CD4-positive, CD25-positive, alpha-beta regulatory T cell (primary cell): ENCODE measurements around the gene ZFP36L1. TPM values are rescaled to one million over a fixed set of nuclear protein-coding genes. Genes with fewer than 3 reads are reported as not detected.

ENCODE experiments used
- ATAC-seq, 2 donors: fragments of 150-1000 bp; cut with Tn5 transposase; one replicate each; pipeline ENCODE4 v1.10.0; 2021; ENCODE audit warnings: low read depth in 2 of 2, moderate number of reproducible peaks in 2 of 2, moderate library complexity in 1 of 2
- DNase-seq, 3 donors: peaks; one replicate each; pipeline versions ENCODE4 v3.0.0 to v3.0.0-alpha.2; 2012 to 2022; ENCODE audit warnings: mixed read lengths in 1 of 3
- H3K27ac ChIP-seq: one replicate; pipeline ENCODE4 v1.7.0; 2013; ENCODE audit warnings: mild to moderate bottlenecking, low read length; ENCODE audit not compliant: insufficient read depth, poor library complexity, severe bottlenecking
- H3K27me3 ChIP-seq: one replicate; pipeline ENCODE4 v1.7.0; 2013; ENCODE audit warnings: low read length; ENCODE audit not compliant: control insufficient read depth, insufficient read depth
- H3K36me3 ChIP-seq: one replicate; pipeline ENCODE4 v1.7.0; 2013; ENCODE audit warnings: mild to moderate bottlenecking, low read length, moderate library complexity; ENCODE audit not compliant: control insufficient read depth, insufficient read depth
- H3K4me1 ChIP-seq: 2 replicates; pipeline ENCODE4 v1.7.0; 2013; ENCODE audit warnings: mild to moderate bottlenecking, low read length; ENCODE audit not compliant: insufficient read depth, control insufficient read depth, poor library complexity, severe bottlenecking
- H3K4me3 ChIP-seq: one replicate; pipeline ENCODE4 v1.7.0; 2013; ENCODE audit warnings: low read depth, mild to moderate bottlenecking, low read length, moderate library complexity
- H3K9me3 ChIP-seq, 2 experiments: 1 replicate in 1 of 2; 2 replicates in 1 of 2; pipeline ENCODE4 v1.7.0; 2013; ENCODE audit warnings: low read length in 2 of 2, mild to moderate bottlenecking in 1 of 2, moderate library complexity in 1 of 2; ENCODE audit not compliant: control insufficient read depth in 2 of 2
- H3K27ac Mint-ChIP-seq, 3 donors: one replicate each; pipeline ENCODE4 v1.8.0; 2020 to 2022; ENCODE audit warnings: mild to moderate bottlenecking in 3 of 3, mixed read lengths in 3 of 3, moderate library complexity in 2 of 3
- H3K27me3 Mint-ChIP-seq: one replicate; pipeline ENCODE4 v1.8.0; 2022; ENCODE audit warnings: mild to moderate bottlenecking, mixed read lengths
- H3K36me3 Mint-ChIP-seq: one replicate; pipeline ENCODE4 v1.8.0; 2020; ENCODE audit warnings: mixed read lengths
- H3K4me1 Mint-ChIP-seq, 4 donors: one replicate each; pipeline ENCODE4 v1.8.0; 2020 to 2022; ENCODE audit warnings: mixed read lengths in 4 of 4, mild to moderate bottlenecking in 1 of 4
- H3K4me3 Mint-ChIP-seq, 4 donors: one replicate each; pipeline ENCODE4 v1.8.0; 2020 to 2022; ENCODE audit warnings: mild to moderate bottlenecking in 4 of 4, mixed read lengths in 4 of 4, moderate library complexity in 3 of 4
- H3K9me3 Mint-ChIP-seq, 7 donors: one replicate each; pipeline ENCODE4 v1.8.0; 2020 to 2022; ENCODE audit warnings: mixed read lengths in 7 of 7, mild to moderate bottlenecking in 3 of 7, moderate library complexity in 2 of 7
- polyA plus RNA-seq, 4 donors: library from polyadenylated mRNA; unstranded; fragments of 300-500 nt; fragmentation: Illumina TruSeq; gene quantifications; one replicate each; pipeline ENCODE4 v1.2.3, GENCODE V29; 2021
- total RNA-seq: library from RNA; stranded (reverse); gene quantifications from one replicate; pipeline ENCODE4 v1.2.3, GENCODE V29; 2022

ZFP36L1 gene
- total and polyA plus RNA-seq, 5 donors from 2014 or later: 78.5 to 200 (median 114) TPM

GRCh38 chr14:68793734-68794129 lies 865 bp upstream of the ZFP36L1 start:
- ATAC-seq: no peak
- Histone ChIP-seq H3K27ac (peak overlapping the region; percentile 99), H3K4me1 (peaks cover 42% of the 10 kb centered on the region), H3K36me3 (peaks cover 16% of the 10 kb centered on the region), H3K27me3 (no peaks in the 10 kb centered on the region), H3K4me3 (peak overlapping the region; percentile 94), H3K9me3 (no peaks in the 10 kb centered on the region)
- Mint-ChIP-seq H3K27me3 (peaks cover 26% of the 10 kb centered on the region), H3K36me3 (peaks cover 27% of the 10 kb centered on the region), H3K4me1 (peaks cover 8 to 54% (median 27%) of the 10 kb centered on the region in 4 donors), H3K27ac (peak overlapping the region; percentile 98 to 100 (median 100)), H3K9me3 (peaks cover 0 to 5% (median 0%) of the 10 kb centered on the region in 7 donors), H3K4me3 (peak overlapping the region; percentile 95 to 100 (median 98))
- peak in 1 of 3 donors; percentile 68 for DNase-seq

GRCh38 chr14:68792678-68792978 lies 239 bp downstream of the ZFP36L1 start:
- H3K9me3 ChIP-seq: no peaks in the 10 kb centered on the region

GRCh38 chr14:68791902-68792677 lies 777 bp downstream of the ZFP36L1 start:
- peaks cover 39% of the 10 kb centered on the region for H3K36me3 Mint-ChIP-seq
- Histone ChIP-seq H3K4me3 (peak overlapping the region; percentile 99), H3K27me3 (no peaks in the 10 kb centered on the region), H3K4me1 (peaks cover 58% of the 10 kb centered on the region), H3K27ac (peak overlapping the region; percentile 99), H3K36me3 (peaks cover 24% of the 10 kb centered on the region), H3K9me3 (no peaks in the 10 kb centered on the region)
- peaks cover 26% of the 10 kb centered on the region for H3K27me3 Mint-ChIP-seq
- H3K27ac Mint-ChIP-seq: peak overlapping the region; percentile 96 to 100 (median 100)
- H3K4me3 Mint-ChIP-seq: peak overlapping the region; percentile 95 to 100 (median 98)
- DNase-seq (peak in 1 of 3 donors; percentile 70), ATAC-seq (no peak)
- H3K9me3 Mint-ChIP-seq: peaks cover 0 to 5% (median 0%) of the 10 kb centered on the region in 7 donors
- H3K4me1 Mint-ChIP-seq: peaks cover 6 to 51% (median 35%) of the 10 kb centered on the region in 4 donors

More at GRCh38 chr14:68792678-68792978, 239 bp downstream of the ZFP36L1 start:
- peaks cover 35% of the 10 kb centered on the region for H3K36me3 Mint-ChIP-seq
- peaks cover 4 to 54% (median 32%) of the 10 kb centered on the region in 4 donors for H3K4me1 Mint-ChIP-seq
- peaks cover 52% of the 10 kb centered on the region for H3K4me1 ChIP-seq
- peak overlapping the region; percentile 95 to 100 (median 98) for H3K4me3 Mint-ChIP-seq
- H3K4me3 ChIP-seq: peak overlapping the region; percentile 99
- H3K27me3 ChIP-seq: no peaks in the 10 kb centered on the region
- ATAC-seq (peak; percentile 4 to 9), DNase-seq (no peak)
- H3K27ac Mint-ChIP-seq: peak overlapping the region; percentile 96 to 100 (median 100)
- H3K9me3 Mint-ChIP-seq: peaks cover 0 to 5% (median 0%) of the 10 kb centered on the region in 7 donors
- H3K27ac ChIP-seq: peak overlapping the region; percentile 99
- peaks cover 26% of the 10 kb centered on the region for H3K27me3 Mint-ChIP-seq
- H3K36me3 ChIP-seq: peaks cover 19% of the 10 kb centered on the region

GRCh38 chr14:68791078-68791901 lies 1.6 kb downstream of the ZFP36L1 start:
- H3K27me3 Mint-ChIP-seq: peaks cover 26% of the 10 kb centered on the region
- H3K36me3 ChIP-seq: peaks cover 25% of the 10 kb centered on the region
- H3K4me3 Mint-ChIP-seq: peak overlapping the region; percentile 95 to 100 (median 98)
- H3K4me1 ChIP-seq: peaks cover 60% of the 10 kb centered on the region
- H3K27ac ChIP-seq: peak overlapping the region; percentile 99
- no peak for ATAC-seq
- peaks cover 41% of the 10 kb centered on the region for H3K36me3 Mint-ChIP-seq
- H3K4me3 ChIP-seq: peak overlapping the region; percentile 99
- no peaks in the 10 kb centered on the region for H3K27me3 ChIP-seq
- H3K27ac Mint-ChIP-seq: peak overlapping the region; percentile 96 to 100 (median 100)
- no peaks in the 10 kb centered on the region for H3K9me3 ChIP-seq
- peaks cover 0 to 5% (median 0%) of the 10 kb centered on the region in 7 donors for H3K9me3 Mint-ChIP-seq
- no peak for DNase-seq
- H3K4me1 Mint-ChIP-seq: peaks cover 6 to 51% (median 37%) of the 10 kb centered on the region in 4 donors

GRCh38 chr14:68790644-68791077 lies 2.2 kb downstream of the ZFP36L1 start:
- Histone ChIP-seq H3K4me3 (peak overlapping the region; percentile 99), H3K27me3 (no peaks in the 10 kb centered on the region), H3K27ac (peak overlapping the region; percentile 99), H3K9me3 (no peaks in the 10 kb centered on the region), H3K4me1 (peaks cover 66% of the 10 kb centered on the region), H3K36me3 (peaks cover 25% of the 10 kb centered on the region)
- H3K4me3 Mint-ChIP-seq: peak overlapping the region; percentile 95 to 100 (median 98)
- H3K4me1 Mint-ChIP-seq: peaks cover 11 to 57% (median 41%) of the 10 kb centered on the region in 4 donors
- DNase-seq (peak; percentile 56 to 80 (median 62)), ATAC-seq (peak in 1 of 2 donors; percentile 5)
- H3K9me3 Mint-ChIP-seq: peaks cover 0 to 5% (median 0%) of the 10 kb centered on the region in 7 donors
- peak overlapping the region; percentile 96 to 100 (median 100) for H3K27ac Mint-ChIP-seq
- H3K27me3 Mint-ChIP-seq: peaks cover 26% of the 10 kb centered on the region
- peaks cover 41% of the 10 kb centered on the region for H3K36me3 Mint-ChIP-seq

- Mint-ChIP-seq H3K9me3 (peaks cover 0 to 5% (median 0%) of the 10 kb centered on the region in 7 donors), H3K27me3 (peaks cover 26% of the 10 kb centered on the region), H3K4me3 (peak overlapping the region; percentile 95 to 100 (median 98)), H3K36me3 (peaks cover 41% of the 10 kb centered on the region), H3K4me1 (peaks cover 15 to 63% (median 46%) of the 10 kb centered on the region in 4 donors), H3K27ac (peak overlapping the region; percentile 96 to 100 (median 100))
- H3K4me3 ChIP-seq: peak overlapping the region; percentile 99
- DNase-seq: peak in 2 of 3 donors; percentile 28 to 53
- H3K27me3 ChIP-seq: no peaks in the 10 kb centered on the region
- no peaks in the 10 kb centered on the region for H3K9me3 ChIP-seq
- peaks cover 70% of the 10 kb centered on the region for H3K4me1 ChIP-seq
- no peak for ATAC-seq
- H3K36me3 ChIP-seq: peaks cover 25% of the 10 kb centered on the region
- peak overlapping the region; percentile 99 for H3K27ac ChIP-seq
These were observed 2.8 kb downstream of the ZFP36L1 start for GRCh38 chr14:68789821-68790643.
